GM18867 (cell line): ENCODE results near the gene TP73.
"Not testable (repeated sequence)": the region's sequence is repeated elsewhere in the genome, so short reads cannot be mapped to it uniquely, and the experiment has no call there.

ENCODE experiments used
- ATAC-seq: cut with Tn5 transposase; IDR thresholded peaks from one replicate; pipeline ENCODE4 v1.9.1; 2021; ENCODE audit warnings: mild to moderate bottlenecking, moderate library complexity; ENCODE audit not compliant: unreplicated experiment

The TP73 gene

GRCh38 chr1:3618531-3618880 lies 33.8 kb upstream of the TP73 start:
- ATAC-seq = no peak

- ATAC-seq = peak; percentile 51
These were observed 33.2 kb upstream of the TP73 start for GRCh38 chr1:3618881-3619671.

GRCh38 chr1:3620708-3621107 lies 31.6 kb upstream of the TP73 start:
- no peak for ATAC-seq

GRCh38 chr1:3621151-3621671 lies 31.1 kb upstream of the TP73 start:
- ATAC-seq = not testable (repeated sequence)

- ATAC-seq = not testable (repeated sequence)
These were observed 30.2 kb upstream of the TP73 start for GRCh38 chr1:3622102-3622501.

GRCh38 chr1:3623441-3624199 lies 28.7 kb upstream of the TP73 start:
- no peak for ATAC-seq

- peak; percentile 89 for ATAC-seq
These were observed 27.8 kb upstream of the TP73 start, which contains the start of gene TPRG1L for GRCh38 chr1:3624200-3625136. Gene TPRG1L (plus strand): TSS chr1:3625015. CDS start chr1:3625073, 58 bp downstream.

GRCh38 chr1:3625151-3625907 lies 27.0 kb upstream of the TP73 start:
- no peak for ATAC-seq

GRCh38 chr1:3626025-3626424 lies 26.3 kb upstream of the TP73 start:
- no peak for ATAC-seq

GRCh38 chr1:3627515-3628253 lies 24.6 kb upstream of the TP73 start:
- ATAC-seq = no peak

GRCh38 chr1:3628445-3628844 lies 23.9 kb upstream of the TP73 start:
- ATAC-seq = no peak

GRCh38 chr1:3629561-3630160 lies 22.7 kb upstream of the TP73 start:
- ATAC-seq = no peak

- no peak for ATAC-seq
These were observed 22.1 kb upstream of the TP73 start for GRCh38 chr1:3630161-3630611.

GRCh38 chr1:3630914-3631313 lies 21.4 kb upstream of the TP73 start:
- ATAC-seq = no peak

- no peak for ATAC-seq
These were observed 20.7 kb upstream of the TP73 start for GRCh38 chr1:3631320-3632260.

GRCh38 chr1:3632298-3632697 lies 20.0 kb upstream of the TP73 start:
- no peak for ATAC-seq

GRCh38 chr1:3632716-3633343 lies 19.5 kb upstream of the TP73 start:
- ATAC-seq = no peak
